SK-N-SH (cell line): ENCODE data around the gene MARK4.

Experiments used
- CTCF ChIP-seq: fragments of 200-600 bp; sonication (generic); IDR thresholded peaks from 2 replicates; pipeline ENCODE4 v1.6.1; 2017; ENCODE audit warnings: antibody characterized with exemption, mild to moderate bottlenecking, moderate library complexity
- FOXM1 ChIP-seq: IDR thresholded peaks from 2 replicates; pipeline ENCODE4 v1.4.0; 2012; ENCODE audit warnings: low read depth, mild to moderate bottlenecking
- GABPA ChIP-seq: IDR thresholded peaks from 2 replicates; pipeline ENCODE4 v1.4.0; 2012; ENCODE audit warnings: low read depth, mild to moderate bottlenecking
- MAX ChIP-seq: IDR thresholded peaks from 2 replicates; pipeline ENCODE4 v1.4.0; 2012; ENCODE audit warnings: low read depth
- PBX3 ChIP-seq: IDR thresholded peaks from 2 replicates; pipeline ENCODE4; 2012
- POLR2AphosphoS5 ChIP-seq: IDR thresholded peaks from 2 replicates; pipeline ENCODE4 v1.6.1; 2012; ENCODE audit warnings: low read depth, low read length
- TEAD4 ChIP-seq: IDR thresholded peaks from 2 replicates; pipeline ENCODE4 v1.4.0; 2012; ENCODE audit warnings: mild to moderate bottlenecking, borderline replicate concordance; ENCODE audit not compliant: insufficient read depth
- USF1 ChIP-seq: IDR thresholded peaks from 2 replicates; pipeline ENCODE4 v1.4.0; 2012; ENCODE audit warnings: low read depth, borderline replicate concordance
- USF2 ChIP-seq: fragments of 150-350 bp; IDR thresholded peaks from 2 replicates; pipeline ENCODE4 v1.6.1; 2017; ENCODE audit warnings: antibody characterized with exemption, low read length, low read depth, borderline replicate concordance
- YY1 ChIP-seq: IDR thresholded peaks from 2 replicates; pipeline ENCODE4 v1.4.0; 2012; ENCODE audit warnings: low read depth, mild to moderate bottlenecking
- ZBTB33 ChIP-seq: IDR thresholded peaks from 2 replicates; pipeline ENCODE4 v1.4.0; 2012; ENCODE audit warnings: low read depth, borderline replicate concordance

GRCh38 chr19:45324349-45324907 lies 73.4 kb downstream of the MARK4 start:
- TF ChIP-seq CTCF: no peak
- TF ChIP-seq PBX3: no peak
- TF ChIP-seq POLR2AphosphoS5: no peak
- TF ChIP-seq MAX: no peak
- no peak for TF ChIP-seq ZBTB33
- no peak for TF ChIP-seq YY1
- no peak for TF ChIP-seq GABPA
- no peak for TF ChIP-seq TEAD4
- no peak for TF ChIP-seq USF2
- no peak for TF ChIP-seq USF1
- no peak for TF ChIP-seq FOXM1
